ENCODE results near the gene PLEKHO1.

PLEKHO1 gene

GRCh38 chr1:150156868-150157603 is 7.3 kb downstream of the PLEKHO1 start:
- TF ChIP-seq CTCF (IDR thresholded peaks at IDR 0.05) = no peak
- DNase-seq (ENCODE audit: low spot score) = no peak
- Histone ChIP-seq H3K27ac (peak overlapping the region in 1 of 2 donors; percentile 61), H3K4me3 (no peak overlapping the region)

GRCh38 chr1:150159550-150159949 is 9.8 kb downstream of the PLEKHO1 start:
- no peak for DNase-seq (ENCODE audit: low spot score)
- Histone ChIP-seq H3K4me3 (peak overlapping the region; percentile 11), H3K27ac (peak overlapping the region; percentile 95)
- TF ChIP-seq CTCF (IDR thresholded peaks at IDR 0.05) = no peak

GRCh38 chr1:150160964-150161621 is 11.4 kb downstream of the PLEKHO1 start:
- Histone ChIP-seq H3K4me3 (no peak overlapping the region), H3K27ac (peak overlapping the region; percentile 95)
- no peak for TF ChIP-seq CTCF (IDR thresholded peaks at IDR 0.05)
- DNase-seq (ENCODE audit: low spot score) = no peak

GRCh38 chr1:150161747-150162581 is 12.2 kb downstream of the PLEKHO1 start:
- no peak for TF ChIP-seq CTCF (IDR thresholded peaks at IDR 0.05)
- DNase-seq (ENCODE audit: low spot score) = no peak
- H3K4me3 ChIP-seq = peak overlapping the region; percentile 64
- peak overlapping the region; percentile 95 for H3K27ac ChIP-seq

GRCh38 chr1:150162582-150162861 is 12.8 kb downstream of the PLEKHO1 start:
- no peak for TF ChIP-seq CTCF (IDR thresholded peaks at IDR 0.05)
- Histone ChIP-seq H3K4me3 (peak overlapping the region; percentile 64), H3K27ac (peak overlapping the region; percentile 95)
- DNase-seq (ENCODE audit: low spot score) = no peak

GRCh38 chr1:150162862-150163706 is 13.4 kb downstream of the PLEKHO1 start:
- no peak for TF ChIP-seq CTCF (IDR thresholded peaks at IDR 0.05)
- Histone ChIP-seq H3K4me3 (peak overlapping the region; percentile 64), H3K27ac (peak overlapping the region; percentile 95)
- peak; percentile 98 for DNase-seq (ENCODE audit: low spot score)
